KOPT-K1 (cell line): Measurements from ENCODE around the gene TCF19.
"Not testable (repeated sequence)": the region's sequence is repeated elsewhere in the genome, so short reads cannot be mapped to it uniquely, and the experiment has no call there.

Source experiments
- H3K27ac ChIP-seq: fragments of 200-600 bp; sonication (generic); 2 replicates; pipeline ENCODE4 v1.5.1; 2016; ENCODE audit warnings: antibody characterized with exemption, mild to moderate bottlenecking, low read depth, low read length; ENCODE audit not compliant: poor library complexity, severe bottlenecking
- H3K36me3 ChIP-seq: fragments of 200-600 bp; sonication (generic); 2 replicates; pipeline ENCODE4 v1.5.1; 2017; ENCODE audit warnings: antibody characterized with exemption, mild to moderate bottlenecking, low read length, moderate library complexity; ENCODE audit not compliant: insufficient read depth
- H3K9me3 ChIP-seq: fragments of 200-600 bp; sonication (generic); 2 replicates; pipeline ENCODE4 v1.5.1; 2017; ENCODE audit warnings: antibody characterized with exemption, low read length, mild to moderate bottlenecking; ENCODE audit not compliant: insufficient read depth, poor library complexity, severe bottlenecking

TCF19 gene

DNA sequence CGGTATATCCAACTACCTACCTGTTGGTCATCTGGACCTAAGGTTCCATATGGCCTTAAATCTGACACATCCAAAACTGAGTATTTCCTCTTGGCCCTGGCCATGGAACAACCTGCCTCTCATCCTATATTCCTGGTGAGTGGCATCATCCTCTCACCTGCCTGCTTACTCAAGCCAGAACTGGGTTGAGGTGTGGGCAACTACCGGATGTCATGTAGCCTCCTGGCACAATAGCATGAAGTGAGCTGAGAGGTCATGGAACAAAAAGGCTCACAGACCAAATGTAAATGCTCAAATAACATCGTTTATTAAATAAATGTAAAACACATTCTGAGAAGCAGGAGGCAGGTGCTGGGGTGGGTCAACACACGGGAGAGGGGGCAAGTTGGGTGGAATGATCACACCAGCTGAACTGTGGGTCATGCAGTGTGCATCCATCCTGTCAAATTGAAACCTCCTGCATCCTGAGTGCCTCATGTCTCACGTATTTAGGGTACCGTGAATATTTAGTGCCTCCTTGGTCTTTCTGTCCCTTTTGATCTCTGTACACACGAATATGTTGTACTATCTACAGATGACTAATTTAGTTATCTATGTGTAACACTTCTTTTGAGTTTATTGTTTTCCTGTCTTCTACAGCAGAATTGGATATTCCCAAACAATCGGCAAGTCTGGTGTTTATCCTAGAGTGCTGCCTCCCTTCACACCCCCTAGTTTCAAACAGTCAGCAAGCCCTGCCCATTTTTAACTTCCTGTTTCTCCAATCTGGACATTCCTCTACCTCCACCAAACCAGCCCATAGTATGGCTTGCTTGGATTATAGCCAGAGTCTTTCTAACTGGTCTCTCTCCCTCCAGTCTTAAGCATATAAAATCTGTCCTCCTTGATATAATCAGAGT is 20.0 kb downstream of the TCF19 start:
- H3K36me3 ChIP-seq, result no peaks in the 10 kb centered on the region
- no peaks in the 10 kb centered on the region for H3K9me3 ChIP-seq
- no peak overlapping the region for H3K27ac ChIP-seq

DNA sequence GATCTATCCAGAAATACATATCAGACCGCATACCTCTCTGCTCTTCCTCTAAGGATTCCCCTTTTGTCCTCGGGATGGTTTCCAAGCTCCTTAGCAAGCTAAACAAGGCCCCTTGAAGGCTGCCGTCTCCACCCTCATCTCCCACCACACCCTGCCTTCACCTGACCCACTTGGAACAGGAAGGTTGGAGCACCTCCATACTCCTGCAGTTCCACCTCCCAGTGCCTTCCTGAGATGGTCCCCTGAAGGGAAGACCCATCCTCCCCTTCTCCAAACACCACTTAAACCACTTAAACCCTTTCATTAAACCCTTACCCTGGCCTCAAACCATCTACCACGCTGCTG is 20.6 kb downstream of the TCF19 start:
- H3K27ac ChIP-seq, result no peak overlapping the region
- H3K36me3 ChIP-seq, result no peaks in the 10 kb centered on the region

DNA sequence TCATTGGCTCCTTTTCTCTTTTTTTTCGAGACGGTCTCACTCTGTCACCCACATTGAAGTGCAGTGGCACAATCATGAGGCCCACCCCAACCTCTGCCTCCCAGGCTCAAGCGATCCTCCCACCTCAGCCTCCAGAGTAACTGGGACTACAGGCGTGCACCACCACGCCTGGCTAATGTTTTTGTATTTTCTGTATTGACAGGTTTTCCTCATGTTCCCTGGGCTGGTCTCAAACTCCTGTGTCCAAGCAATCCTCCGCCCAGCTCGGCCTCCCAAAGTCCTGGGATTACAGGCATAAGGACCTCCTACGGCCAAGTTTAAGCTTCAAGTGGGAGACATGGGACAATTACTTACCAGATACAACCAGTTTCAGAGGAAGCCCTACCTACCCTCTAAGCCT is 21.5 kb downstream of the TCF19 start:
- H3K9me3 ChIP-seq, result no peaks in the 10 kb centered on the region
- no peaks in the 10 kb centered on the region for H3K36me3 ChIP-seq
- no peak overlapping the region for H3K27ac ChIP-seq

More for the DNA sequence above, 20.6 kb downstream of the TCF19 start:
- no peaks in the 10 kb centered on the region for H3K9me3 ChIP-seq

DNA sequence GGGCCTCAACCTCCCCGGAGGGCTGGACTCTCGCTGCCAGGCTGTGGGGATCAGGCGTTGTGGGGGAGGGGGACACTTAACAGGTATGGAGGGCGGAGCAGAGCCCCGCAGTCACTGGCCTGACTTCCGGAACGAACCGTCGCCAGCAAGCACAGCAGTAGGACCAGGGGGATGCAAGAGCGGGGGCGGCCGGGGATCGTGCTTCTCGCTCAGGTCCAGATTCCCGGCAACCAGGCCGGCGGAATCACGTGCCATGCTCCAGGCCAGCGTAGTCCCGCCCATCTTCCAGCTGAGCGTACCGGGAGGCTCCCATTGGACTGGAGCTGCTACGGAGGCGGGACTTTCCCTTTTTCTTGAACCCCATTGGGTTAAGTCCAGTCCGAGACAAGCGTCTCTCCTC is 22.1 kb downstream of the TCF19 start:
- Histone ChIP-seq H3K9me3 (no peaks in the 10 kb centered on the region), H3K36me3 (no peaks in the 10 kb centered on the region), H3K27ac (no peak overlapping the region)

DNA sequence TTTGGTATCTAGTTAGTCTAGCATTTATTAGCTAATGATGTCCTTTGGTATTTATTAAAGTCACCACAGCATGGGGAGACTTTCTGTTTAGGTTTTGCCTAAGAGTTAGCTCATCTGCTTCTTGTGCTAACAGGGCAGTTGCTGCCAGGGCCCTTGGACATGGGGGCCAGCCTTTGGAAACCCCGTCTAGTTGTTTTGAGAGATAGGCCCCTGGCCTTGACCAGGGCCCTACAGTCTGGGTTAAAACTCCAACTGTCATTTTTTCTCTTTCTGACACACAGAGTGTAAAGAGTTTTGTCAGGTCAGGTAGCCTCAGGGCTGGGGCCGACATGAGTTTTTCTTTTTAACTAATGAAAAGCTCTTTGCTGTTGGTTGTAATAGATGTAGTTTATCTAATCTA is 24.9 kb downstream of the TCF19 start:
- H3K9me3 ChIP-seq, H3K36me3 ChIP-seq, H3K27ac ChIP-seq: not testable (repeated sequence)

DNA sequence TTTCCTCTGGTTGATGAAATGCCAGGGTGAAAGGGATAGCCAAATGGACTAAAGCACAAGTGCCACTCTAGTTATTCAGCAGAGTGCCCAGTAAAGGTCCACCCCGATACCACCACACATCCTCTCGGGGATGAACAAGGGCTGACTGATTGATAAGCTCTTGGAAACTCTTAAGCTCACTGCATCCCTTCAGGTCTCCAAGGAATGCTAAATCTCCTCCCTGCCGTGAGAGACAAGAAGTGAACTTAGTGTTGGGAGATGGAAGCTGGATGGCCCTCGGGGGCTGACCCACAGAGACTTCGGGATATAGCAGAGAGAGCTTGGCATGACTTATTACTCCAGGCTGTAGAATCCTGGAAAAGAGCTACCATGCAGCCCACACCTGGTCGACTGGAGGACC is 25.5 kb downstream of the TCF19 start:
- H3K36me3 ChIP-seq, H3K9me3 ChIP-seq, H3K27ac ChIP-seq: not testable (repeated sequence)

DNA sequence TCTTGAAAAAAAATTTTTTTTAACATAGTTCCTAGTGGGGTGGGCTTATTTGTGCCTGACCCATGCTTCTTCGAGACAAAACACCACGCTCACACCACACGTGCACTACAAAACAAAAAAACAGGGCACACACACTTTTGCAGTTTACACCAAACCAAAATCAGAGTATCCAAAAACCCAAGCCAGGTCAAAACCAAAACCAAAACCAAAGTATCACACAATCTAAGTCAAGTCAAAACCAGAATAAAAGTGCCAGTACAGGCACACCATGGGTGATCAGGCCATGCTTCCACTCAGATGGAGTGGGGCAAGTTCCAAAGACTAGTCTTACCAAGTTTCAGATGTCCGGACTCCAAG is 27.3 kb downstream of the TCF19 start:
- not testable (repeated sequence) for H3K27ac ChIP-seq, H3K36me3 ChIP-seq, H3K9me3 ChIP-seq

DNA sequence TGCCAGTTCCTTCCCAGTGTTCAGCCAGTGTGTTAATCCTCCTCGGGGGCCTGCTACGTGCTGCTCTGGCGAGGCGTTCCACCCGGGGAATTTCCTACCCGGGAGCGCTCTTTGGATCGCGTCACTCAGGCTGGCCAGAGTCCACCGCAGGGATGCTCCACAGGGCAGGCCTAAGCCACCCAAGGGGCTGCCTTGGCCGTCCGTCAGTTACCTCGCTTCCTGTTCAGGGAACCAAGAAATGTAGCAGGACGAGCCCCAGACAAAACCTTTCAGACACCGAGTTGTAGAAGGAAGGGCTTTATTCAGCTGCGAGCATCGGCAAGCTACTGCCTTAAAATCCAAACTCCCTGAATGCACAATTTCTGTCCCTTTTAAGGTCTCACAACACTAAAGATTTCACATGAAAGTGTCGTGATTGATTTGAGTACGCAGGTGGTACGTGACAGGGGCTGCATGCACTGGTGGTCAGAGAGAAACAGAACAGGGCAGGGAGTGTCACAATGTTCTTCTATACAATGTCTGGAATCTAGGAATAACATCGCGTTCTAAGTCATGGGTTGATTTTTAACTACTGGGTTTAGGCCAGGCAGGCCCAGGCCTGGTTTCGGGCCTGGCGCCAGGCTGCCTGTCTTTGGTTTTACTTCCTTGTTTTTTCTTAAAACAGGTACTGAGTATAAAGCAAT is 27.8 kb downstream of the TCF19 start:
- Histone ChIP-seq H3K36me3 (no peaks in the 10 kb centered on the region), H3K9me3 (no peaks in the 10 kb centered on the region), H3K27ac (no peak overlapping the region)

DNA sequence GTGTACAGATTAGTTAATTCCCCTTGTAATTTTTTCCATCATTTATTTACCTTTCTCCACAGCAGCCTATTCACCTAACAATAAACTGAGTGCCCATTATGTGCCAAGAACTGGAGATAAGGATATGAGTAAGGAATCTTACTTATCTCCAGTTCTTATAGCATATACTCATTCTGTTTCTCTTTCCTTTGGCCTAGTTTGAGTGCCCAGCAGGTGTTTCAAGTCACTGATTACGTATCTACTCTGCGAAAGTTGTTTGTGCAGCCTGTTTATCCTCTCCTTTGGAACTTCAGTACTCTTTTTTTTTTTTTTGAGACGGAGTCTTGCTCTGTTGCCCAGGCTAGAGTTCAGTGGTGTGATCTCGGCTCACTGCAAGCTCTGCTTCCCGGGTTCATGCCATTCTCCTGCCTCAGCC is 29.4 kb downstream of the TCF19 start:
- Histone ChIP-seq H3K9me3 (no peaks in the 10 kb centered on the region), H3K36me3 (no peaks in the 10 kb centered on the region), H3K27ac (no peak overlapping the region)

DNA sequence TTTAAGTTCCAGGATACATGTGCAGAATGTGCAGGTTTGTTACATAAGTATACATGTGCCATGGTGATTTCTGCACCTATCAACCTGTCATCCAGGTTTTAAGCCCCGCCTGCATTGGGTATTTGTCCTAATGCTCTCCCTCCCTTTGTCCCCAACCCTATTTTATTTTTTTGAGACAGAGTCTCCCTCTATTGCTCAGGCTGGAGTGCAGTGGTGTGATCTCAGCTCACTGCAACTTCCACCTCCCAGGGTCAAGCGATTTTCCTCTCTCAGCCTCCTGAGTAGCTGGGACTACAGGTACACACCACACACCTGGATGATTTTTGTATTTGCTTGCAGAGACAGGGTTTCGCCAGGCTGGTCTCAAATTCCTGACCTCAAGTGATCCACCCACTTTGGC is 30.8 kb downstream of the TCF19 start:
- H3K27ac ChIP-seq, H3K9me3 ChIP-seq, H3K36me3 ChIP-seq: not testable (repeated sequence)

DNA sequence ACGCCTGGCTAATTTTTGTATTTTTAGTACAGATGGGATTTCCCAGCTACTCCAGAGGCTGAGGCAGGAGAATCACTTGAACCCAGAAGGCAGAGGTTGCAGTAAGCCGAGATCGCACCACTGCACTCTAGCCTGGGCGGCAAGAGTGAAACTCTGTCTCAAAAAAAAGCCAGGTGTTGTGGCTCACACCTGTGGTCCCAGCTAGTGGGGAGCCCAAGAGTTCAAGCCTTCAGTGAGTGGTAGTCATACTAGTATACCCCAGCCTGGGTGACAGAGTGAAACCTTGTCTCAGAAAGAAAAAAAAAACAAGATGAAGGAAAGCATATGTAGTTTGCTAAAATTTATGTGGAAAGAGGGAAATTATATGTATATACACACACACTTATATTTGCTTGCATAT is 32.1 kb downstream of the TCF19 start:
- H3K9me3 ChIP-seq, result no peaks in the 10 kb centered on the region
- H3K36me3 ChIP-seq, result peaks cover 4% of the 10 kb centered on the region; the same call in 1 of the 2 replicates
- H3K27ac ChIP-seq, result no peak overlapping the region

DNA sequence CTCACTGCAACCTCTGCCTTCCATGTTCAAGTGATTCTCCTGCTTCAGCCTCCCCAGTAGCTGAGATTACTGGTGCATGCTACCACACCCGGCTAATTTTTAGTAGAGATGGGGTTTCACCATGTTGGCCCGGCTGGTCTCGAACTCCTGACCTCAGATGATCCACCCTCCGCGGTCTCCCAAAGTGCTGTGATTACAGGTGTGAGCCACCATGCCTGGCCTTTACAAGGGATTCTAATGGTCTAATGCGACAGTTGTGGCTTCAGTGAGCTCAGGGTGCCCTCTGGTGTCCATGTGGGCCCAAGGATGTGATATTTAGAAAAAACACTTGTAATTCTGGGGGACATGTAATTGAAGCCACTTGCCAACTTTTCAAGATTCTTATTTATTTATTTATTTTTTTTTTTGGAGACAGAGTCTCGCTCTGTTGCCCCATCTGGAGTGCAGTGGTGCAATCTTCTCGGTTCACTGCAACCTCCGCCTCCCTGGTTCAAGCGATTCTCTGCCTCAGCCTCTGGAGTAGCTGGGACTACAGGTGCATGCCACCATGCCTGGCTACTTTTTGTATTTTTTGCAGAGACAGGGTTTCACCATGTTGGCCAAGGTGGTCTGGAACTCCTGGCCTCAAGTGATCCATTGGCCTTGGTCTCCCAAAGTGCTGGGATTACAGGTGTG is 34.2 kb downstream of the TCF19 start:
- H3K27ac ChIP-seq, H3K36me3 ChIP-seq, H3K9me3 ChIP-seq: not testable (repeated sequence)

DNA sequence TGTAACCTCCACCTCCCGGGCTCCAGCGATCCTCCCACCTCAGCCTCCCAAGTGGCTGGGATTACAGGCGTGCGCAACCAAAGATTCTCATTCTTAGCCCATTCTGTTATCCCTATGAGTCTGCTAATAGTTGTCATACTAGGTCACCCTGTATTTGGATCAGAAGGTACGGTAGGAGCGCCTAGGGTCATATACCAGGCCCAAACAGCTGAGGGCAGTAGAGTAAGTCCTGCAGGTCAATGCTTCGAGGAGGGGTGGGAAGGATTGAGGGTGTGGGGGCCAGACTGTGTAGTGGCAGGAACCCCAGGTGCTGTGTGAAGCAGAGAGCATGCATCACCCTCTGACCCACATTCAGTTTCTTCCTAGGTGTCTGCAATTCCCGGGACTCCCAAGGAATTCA is 34.8 kb downstream of the TCF19 start:
- Histone ChIP-seq H3K9me3 (no peaks in the 10 kb centered on the region), H3K36me3 (peaks cover 4% of the 10 kb centered on the region; the same call in 1 of the 2 replicates), H3K27ac (no peak overlapping the region)

DNA sequence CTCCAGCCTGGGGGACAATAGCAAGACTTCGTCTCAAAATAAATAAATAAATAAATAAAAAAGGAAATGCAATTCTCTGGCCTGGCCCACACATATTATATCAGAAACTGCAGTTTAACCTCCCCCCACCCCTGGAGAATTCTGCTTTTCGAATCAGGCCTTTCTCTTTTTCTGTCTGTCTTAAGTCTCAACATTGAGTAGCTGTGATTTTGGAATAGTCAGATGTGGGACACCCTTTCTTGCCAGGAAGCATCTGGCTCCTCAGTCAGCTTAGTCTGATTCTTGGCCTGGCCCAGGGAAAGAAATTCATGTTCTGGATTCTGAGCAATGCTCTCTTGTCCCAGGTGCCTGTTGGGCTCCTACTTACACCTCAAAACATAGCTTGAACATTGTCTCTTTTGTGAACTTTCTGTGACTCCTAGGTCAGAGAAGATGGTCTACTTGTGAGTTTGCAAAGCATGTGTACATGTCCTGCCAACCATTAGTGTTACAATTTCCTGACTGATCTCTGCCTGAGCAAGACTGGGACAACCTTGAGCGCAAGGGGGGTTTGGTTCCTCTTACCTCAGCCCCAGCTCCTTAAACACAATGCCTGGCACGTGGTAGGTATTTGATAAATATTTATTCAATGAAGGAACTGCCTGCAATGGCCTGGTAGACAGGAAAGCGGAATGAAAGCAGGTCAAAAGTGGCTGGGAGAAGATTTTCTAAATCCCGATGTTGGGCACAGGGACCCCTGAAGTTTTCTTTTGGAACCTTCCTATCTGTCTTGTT is 35.9 kb downstream of the TCF19 start:
- H3K9me3 ChIP-seq, result no peaks in the 10 kb centered on the region
- H3K36me3 ChIP-seq, result peaks cover 4% of the 10 kb centered on the region; the same call in 1 of the 2 replicates
- no peak overlapping the region for H3K27ac ChIP-seq
